UCSD-AML1 (cell line): ENCODE measurements around the gene GALNT14.

Experiments
- DNase-seq: peaks from one replicate; lab custom pipeline; 2025; ENCODE audit not compliant: unreplicated experiment; lab: John Stamatoyannopoulos, UW

GALNT14 gene

DNA sequence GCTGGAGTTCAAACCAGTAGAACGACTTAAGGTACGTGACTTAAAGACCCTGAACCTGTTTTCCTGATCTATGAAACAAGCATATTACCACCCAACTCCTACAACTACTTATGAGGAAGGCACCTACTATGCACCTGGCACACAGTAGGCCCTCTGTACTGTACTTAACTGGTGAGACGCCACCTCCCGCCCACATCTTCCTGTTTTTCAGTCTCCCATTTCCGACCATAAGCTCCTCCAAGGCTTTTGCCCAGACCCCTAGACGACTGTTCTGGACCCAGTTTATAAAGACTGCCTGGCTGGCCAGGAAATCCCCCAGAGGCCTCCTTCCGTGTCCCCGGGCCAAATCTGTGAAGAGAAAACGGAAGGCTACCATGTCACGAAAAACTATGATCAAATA is 1.5 kb downstream of the GALNT14 start:
- peak; percentile 19 for DNase-seq

DNA sequence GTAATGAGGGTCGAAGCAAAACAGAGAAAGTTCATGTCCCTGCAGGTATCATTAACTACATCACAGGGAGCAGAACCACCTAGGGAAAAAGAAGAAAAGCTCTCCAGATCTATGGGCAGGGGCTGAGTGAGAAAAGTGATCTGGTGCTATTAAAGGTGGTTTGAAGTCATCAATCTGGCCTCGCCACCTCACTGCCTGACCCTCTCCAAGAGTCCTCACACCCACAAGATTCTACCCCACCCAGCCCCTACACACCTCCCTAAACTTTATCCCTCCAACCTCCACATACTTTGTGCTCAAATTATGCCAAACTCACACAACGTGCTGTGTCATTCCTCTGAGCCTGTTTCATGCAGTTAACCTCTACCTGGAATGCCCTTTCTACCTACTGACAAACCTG is 2.2 kb downstream of the GALNT14 start:
- no peak for DNase-seq

DNA sequence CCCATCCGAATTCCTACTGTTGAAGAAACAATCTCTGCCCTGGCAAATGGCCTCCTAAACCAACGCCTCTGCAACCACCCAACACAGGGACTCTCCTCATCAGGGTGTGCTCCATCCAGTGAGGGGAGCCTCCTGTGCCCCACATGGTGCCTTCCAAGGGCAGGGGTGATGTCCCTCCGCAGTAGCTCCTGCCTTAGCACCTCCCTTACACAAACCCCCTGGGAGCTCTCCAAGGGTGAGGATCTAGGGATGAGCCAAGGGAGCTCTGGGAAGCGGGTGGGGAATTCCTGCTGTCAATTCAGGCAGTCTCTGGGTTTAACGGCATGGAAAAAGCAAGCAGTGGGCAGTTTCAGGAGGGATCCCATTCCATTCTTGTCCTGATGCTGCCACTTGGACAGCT is 3.8 kb downstream of the GALNT14 start:
- DNase-seq = no peak

DNA sequence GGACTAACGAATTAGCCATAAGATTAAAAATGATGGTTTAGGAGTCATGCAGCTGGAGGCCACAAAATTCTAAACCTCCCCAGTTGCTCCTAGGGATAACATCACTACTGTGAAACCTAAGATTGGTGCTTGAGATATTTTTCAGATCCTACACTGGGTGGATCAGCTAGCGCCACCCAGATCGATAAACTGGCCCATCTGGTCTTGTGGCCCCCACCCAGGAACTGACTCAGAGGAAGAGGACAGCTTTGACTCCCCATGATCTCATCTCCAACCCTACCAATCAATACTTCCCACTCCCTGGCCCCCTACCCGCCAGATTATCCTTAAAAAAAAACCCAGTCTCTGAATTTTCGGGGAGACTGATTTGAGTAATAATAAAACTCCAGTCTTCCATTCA is 5.5 kb downstream of the GALNT14 start:
- DNase-seq = no peak

DNA sequence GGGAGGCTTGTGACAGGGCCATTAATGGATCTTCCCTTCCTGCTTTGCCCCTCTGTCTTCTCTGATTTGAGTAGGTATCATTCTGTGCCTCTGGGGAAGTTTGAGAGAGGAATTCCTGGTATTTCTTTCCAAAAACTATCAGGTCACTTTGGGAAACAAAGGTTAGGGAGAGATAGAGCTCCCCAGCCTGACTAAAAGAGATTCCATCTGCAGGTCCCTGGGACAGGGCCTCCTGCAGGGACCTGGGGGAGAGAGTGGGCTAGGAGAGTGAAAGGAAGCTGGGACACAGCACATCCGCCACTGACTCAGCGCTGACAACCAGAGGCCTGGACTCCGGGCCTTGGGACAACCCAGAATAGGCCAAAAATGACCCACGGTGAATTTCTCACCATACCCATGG is 6.4 kb downstream of the GALNT14 start:
- DNase-seq = no peak

DNA sequence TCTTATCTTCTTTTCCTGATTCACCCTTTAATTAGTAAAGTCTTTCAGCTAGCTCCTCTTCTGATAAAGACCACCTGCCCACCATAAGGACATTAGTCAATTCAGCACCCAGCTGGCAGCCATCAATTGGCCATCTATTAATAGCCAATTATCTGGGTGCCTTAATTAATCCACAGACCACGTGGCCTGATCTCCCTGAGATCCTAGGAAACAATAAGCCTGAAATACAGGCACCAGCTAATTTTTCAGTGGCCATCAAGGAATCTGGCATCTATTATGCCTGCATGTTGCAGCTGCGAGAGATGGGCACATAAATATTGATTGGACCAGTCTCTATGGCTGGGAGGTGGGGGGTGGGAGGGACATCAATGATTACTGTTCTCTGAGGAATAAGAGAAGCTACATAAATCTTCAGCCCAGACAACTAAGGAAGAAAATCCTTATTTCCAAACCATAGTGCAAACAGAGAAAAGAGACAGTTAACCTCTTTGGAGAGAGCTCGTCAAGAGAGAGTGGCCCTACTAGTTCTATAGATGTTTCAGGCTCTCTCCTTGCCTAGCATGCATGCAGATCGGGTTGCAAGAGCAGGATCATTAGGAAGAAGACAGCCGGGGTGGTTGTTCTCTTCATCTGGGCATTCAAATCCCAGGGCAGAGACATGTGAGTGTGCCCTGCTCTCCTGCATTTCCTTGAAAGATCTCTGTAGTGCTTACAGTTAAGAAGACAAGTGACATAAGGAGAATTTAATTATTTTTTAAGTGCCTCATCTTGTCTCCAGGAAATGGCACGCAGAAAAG is 8.7 kb downstream of the GALNT14 start:
- DNase-seq = no peak

DNA sequence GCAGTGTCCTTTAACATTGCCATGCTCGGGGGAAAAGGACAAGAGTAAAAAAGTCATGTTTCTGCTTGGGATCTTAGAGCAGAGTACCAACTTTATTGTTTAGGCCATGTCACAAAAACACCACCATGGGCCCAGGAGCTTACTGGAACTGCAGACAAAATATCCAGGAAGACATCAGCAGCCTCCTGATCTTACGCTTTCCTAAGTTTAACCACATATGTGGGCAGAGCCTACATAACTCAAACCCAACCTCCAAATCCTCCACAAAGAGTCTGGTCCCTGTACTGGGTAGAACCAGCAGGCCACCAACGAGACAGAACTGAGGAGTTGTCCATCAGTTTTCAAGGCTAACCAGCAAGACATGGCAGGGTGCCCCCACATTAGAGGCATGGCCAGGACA is 10.3 kb downstream of the GALNT14 start:
- no peak for DNase-seq

DNA sequence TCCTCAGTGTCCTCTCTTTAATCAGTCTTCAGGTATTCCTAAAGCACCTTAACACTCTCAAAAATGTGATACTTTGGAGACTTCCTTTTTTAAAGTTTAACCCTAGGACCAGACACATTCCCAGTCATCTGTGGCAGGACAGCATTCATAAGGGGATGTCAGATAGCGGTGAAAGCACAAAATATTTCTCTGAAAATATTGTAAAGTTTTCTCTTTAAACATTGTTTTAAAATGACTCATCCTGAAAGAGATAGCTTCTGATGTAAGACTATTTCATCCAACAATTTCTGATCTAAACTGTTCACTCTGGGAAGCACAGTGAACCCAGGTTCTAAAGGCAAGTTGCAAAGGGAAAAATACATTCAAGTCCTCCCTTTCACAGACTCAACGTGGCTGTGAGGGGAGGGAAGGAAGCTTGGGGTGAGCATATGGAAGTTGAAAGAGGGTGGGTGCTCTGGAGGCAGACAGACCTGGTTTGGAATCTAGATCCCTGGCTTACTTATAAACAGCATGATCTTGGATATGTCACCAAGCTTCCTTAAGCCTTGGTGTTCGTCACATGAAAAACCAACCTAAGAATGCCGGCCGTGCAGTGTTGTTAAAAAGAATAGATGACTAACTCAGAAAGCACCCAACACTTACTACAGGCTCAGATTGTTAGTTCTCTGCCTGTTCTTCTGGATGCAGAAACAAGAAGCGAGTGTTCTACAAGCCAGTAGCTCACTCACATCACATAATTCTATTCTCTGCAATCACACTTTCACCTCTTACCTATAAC is 12.1 kb downstream of the GALNT14 start:
- DNase-seq = no peak

DNA sequence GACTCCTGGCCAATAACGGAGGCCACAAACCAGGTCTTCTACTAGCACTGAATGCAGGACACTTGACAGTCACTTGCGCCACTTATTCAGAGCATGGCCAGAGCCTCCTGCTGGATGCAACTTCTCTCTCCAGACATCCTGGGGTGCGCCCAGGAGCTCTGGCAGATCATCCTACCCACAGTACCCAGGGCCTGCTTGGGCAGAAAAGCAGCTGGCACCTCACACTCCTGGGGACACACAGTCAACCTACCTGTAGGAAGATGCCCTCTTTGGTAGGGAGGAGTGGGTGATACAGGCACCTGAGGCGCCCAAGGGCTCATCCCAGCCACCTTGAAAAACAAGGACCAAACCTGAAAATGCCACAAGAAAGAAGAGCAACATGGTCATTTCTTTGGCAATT is 13.3 kb downstream of the GALNT14 start:
- no peak for DNase-seq

DNA sequence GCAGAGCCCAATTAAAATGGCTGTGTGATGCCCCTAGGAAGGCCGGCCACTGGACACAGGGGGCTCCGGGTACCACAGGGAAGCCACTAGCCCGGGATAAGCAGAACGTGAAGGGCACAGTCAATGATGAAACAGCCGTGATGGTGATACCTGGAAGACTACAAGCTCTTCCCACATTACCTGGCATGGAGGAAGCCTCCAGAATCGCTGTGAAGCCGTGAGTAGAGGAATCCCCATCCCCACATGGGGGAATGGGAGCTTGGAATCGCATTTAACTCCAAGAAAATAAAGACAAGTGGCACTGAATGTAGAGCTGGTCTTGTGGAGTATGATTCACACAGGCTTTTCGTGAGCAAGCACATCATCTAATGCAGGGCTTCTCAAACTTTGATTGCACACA is 16.1 kb downstream of the GALNT14 start:
- no peak for DNase-seq

DNA sequence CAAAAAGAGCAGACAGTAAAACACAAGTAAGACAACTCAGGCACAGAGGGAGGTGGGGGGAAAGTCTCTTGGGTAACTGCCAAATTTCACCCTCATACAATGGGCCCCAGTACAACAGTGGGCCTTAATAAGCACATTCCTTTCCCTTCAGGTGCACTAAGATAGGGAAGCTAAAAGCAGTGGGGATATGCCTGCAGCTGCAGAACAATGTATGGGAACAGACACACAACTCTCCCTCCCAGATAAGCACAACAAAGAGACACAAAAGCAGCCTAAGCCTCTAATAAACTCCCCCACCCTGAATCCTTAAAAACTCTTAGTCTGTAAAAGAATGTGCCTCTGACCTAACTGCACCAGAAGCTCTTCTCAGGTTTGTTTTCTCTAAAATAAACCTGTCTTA is 24.5 kb downstream of the GALNT14 start:
- DNase-seq = no peak

DNA sequence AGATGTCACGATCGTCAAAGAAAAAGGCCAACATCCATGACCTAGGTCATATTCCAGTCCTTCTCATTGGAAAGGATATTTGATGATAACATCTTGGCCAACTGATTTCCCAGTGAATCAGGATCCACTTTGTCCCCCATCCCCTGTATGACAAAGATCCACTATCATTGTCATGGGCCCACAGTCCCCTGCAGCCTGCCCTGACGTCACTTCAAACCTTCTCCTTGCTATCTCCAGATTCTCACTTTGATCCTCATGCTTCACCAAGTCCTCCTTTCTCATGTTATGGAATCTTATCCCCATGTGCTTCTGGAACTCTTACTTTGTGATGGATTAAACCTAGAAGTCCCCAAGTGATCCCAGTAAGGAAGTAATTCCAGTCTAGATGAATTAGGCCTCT is 25.7 kb downstream of the GALNT14 start:
- no peak for DNase-seq

DNA sequence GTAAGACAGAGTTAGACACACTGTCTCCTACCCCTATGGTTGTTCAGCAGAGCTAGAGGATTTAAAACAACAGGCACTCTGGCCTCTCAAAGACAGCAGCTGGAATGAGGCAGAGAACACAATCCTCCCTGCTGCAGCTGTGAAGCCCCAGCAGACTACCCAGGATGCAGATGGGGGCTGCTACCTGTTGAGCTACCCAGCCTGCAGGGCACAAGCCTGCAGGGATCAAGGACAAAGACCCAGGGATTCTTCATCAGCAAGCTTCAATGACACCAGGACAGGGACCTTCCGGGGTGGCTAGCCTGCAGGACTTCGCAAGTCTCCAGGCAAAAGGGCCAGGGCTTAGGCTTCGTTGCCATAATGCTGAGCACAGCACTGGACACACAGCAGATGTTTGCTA is 27.2 kb downstream of the GALNT14 start:
- DNase-seq = no peak

DNA sequence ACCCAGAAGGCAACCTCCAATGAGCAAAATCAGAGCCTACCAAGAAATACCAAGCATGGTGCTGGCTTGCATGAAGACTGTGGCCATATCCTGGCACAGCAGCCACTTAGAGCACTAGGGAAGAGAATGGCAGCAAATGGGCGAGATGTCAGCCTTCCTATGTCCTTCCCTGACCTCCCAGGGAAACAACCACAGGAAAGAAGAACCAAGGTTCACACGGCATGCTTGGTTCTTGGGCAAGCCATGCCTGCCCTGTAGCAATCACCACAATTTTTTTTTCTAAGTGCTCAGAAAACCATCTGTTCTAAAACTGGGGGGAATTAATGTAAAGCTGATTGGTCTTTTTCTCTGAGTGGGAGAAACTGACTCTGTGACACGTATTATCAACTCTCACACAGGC is 27.8 kb downstream of the GALNT14 start:
- no peak for DNase-seq

DNA sequence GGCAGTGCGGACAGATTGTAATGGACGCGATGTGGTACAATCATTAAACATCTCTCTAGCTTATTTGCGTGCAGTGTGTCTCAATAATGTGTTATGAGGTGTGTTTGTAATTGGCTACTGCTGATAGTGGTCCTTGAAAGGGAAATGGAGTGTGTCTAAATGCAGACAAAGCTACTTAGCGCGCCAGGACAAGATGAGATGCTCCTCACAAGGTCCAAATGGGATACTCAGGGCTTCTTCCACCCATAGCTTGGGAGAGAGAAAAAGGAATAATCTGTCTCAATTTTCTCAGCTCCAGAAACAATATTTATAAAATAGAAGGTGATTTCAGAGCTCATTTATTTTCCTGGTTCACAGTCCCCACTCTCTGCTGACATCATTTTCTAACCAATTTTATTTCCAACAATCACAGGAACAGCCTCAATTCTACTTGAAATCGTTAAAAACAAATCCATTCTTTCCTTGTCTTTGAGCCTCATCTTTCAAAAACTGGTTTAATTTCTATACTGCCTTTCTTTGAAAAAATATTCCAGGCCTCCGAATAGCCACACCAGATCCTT is 28.5 kb downstream of the GALNT14 start:
- no peak for DNase-seq

DNA sequence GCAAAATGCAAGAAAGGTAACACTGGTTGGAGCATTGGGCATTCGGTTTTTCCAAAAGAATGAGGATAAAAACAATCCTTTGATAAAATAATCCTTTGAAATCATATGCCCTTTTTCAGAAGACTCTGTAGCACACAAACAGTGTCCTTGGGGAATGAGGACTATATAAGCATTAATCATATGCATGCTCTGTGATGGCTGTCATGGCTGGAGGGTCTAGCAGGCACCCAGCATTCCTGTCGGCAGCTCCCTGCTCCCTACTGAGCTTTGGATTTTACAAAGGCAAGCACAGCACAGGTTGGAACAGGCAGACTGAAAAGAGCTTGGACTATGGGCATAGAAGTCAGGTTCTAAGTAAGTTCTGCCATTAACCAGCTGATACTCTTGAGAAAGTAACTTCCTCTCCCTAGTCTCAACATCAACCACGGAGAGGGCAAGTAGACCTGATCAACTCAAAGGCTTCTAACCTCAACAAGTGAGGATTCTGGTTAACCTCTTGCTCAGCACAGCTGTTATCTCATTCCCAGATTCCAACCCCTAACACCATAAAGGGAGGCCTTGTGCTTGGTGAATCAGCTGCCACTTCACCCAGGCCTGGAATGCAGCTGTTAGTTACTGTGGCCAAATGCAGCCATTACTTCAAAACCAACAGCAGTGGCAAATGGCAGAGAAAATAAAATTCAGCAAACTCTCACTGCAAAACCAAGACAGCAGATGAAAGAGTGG is 29.5 kb downstream of the GALNT14 start:
- DNase-seq = no peak

DNA sequence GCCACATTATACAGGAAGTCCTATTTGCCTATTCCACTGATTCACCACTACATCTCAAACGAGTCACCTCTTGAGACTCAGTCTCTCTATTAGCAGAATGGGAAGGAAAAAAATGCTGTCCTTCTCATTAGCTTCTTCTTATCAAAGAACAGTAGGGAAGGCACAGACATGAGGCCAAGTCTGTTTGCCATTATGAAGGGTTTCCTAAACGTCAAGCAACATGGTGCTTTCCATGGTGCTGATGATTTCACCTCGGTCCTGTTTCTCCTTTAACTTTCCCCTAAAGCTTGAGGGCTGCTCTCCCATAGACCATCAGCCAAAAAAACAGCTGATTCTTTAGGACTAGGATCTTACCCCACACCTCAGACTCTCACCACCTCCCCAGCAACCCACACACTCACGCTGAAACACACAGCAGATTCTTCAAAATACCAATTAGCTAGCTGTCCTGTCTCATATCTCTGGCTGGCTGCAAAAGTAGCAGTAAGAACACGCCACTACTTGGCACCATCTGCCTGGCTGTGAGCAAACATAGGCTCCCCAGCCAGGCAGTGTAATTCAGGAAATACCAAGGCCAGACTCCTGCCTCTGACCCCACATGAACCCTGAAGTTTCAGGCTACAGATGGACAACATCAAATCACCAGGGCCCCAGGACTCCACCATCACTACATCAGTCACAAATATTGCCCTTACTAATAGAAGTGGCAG is 30.5 kb downstream of the GALNT14 start:
- no peak for DNase-seq

DNA sequence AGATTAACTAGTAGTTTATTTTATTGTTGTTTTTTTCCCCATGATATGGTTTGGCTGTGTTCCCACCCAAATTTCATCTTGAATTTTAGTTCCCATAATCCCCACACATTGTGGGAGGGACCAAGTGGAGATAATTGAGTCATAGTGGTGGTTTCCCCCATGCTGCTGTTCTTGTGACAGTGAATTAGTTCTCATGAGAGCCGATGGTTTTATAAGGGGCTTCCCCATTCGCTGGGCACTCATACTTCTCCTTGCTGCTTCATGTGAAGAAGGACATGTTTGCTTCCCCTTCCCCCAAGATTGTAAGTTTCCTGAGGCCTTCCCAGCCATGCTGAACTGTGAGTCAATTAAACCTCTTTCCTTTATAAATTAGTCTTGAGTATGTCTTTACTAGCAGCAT is 36.5 kb downstream of the GALNT14 start:
- DNase-seq = no peak

DNA sequence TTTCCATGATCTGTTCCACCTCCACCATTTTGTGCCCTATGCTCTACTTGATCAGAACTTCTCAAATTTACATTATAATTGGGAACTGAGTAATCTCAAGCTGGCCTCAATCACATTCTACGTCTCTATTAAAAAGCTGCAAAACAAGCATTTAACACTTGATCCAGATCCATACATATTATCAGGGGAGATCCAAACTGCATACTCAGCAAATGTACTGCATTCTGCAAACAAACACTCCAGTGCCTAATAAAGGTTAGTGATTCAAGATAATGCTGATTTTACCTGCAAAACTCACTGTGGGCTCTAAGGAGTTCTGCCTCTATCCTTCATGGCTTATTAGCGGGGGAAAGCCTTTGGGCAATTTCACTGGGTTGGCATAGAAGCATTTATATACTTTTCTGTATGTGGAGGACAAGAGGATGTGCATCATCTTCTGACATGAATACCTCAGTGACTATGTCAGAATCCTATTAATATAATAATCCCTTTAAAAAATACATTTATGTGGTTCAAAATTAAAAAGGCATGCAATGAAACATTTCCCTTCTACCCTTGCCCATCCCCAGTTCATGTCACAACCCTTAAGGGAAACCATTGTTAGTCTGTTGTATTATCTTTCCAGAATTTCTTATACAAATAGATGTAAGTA is 40.2 kb downstream of the GALNT14 start:
- no peak for DNase-seq

DNA sequence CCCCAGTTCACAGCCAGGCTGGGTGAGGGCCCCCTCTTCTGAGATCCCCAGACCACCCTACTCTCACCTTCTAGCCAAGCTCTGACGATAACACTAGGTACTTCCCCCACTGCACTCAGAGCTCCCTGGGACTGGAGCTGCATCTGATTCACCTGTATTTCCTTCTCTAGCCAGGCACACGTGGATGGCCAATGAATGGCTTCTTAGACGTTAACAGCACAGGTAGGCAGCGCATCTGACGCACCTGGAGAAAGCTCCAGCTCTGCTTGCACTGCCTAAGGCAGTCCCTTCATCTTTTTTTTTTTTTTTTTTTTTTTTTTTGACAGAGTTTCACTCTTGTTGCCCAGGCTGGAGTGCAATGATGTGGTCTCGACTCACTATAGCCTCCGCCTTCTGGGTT is 48.1 kb downstream of the GALNT14 start:
- no peak for DNase-seq

DNA sequence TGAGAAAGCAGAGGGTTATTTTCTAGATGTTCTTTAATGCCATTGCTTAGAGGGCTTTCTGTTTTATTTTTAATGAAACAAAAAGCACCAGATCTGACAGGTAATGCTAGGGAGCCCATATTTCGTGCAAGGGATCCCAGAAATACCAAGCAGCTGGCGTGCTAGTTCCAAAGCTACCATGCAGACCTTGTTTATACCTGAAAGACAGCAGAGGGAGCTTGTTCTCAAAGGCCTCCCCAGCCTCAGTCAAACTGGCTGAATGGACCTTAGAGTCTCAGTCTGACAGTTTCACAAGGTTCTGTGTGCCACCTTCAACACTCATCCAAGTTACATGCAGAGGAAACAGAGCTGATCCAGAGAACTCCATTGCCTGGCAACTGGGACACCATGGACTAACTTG is 48.6 kb downstream of the GALNT14 start:
- DNase-seq = no peak
